Caco-2 (cell line): Measurements from ENCODE around the gene AKNA. TPM values are rescaled to one million over a fixed set of nuclear protein-coding genes. Genes with fewer than 3 reads are reported as not detected.

Source experiments
- BruUV-seq: library from RNA; stranded (reverse); fragments of 400-500 nt; replicated peaks from 2 replicates; lab custom pipeline; 2021; lab: Mats Ljungman, UMichigan
- CTCF ChIA-PET: fragments of 300-600 bp; sonication (Branson Sonifier 250); formaldehyde crosslinking; loops from one replicate; lab custom pipeline; 2022; ENCODE audit warnings: antibody characterized with exemption; lab: Charles Lee
- POLR2A ChIA-PET: fragments of 300-600 bp; sonication (Branson Sonifier 250); formaldehyde crosslinking; loops from one replicate; lab custom pipeline; 2022; ENCODE audit warnings: antibody characterized with exemption; lab: Charles Lee
- DNase-seq, 2 experiments: peaks; one replicate each; pipeline versions ENCODE4 v3.0.0 to v3.0.0-alpha.2; 2020 to 2022
- H3K27me3 ChIP-seq: replicated peaks from 2 replicates; pipeline ENCODE4 v1.6.0; 2011; ENCODE audit warnings: low read length; ENCODE audit not compliant: control insufficient read depth, insufficient read depth
- H3K36me3 ChIP-seq: 2 replicates; pipeline ENCODE4 v1.5.1; 2011; ENCODE audit warnings: low read length; ENCODE audit not compliant: control insufficient read depth, insufficient read depth
- H3K4me1 ChIP-seq: fragments of 250-450 bp; sonication (Bioruptor Pico); 2 replicates; pipeline ENCODE4 v1.5.1; 2020; ENCODE audit warnings: mild to moderate bottlenecking
- H3K4me3 ChIP-seq: 2 replicates; pipeline ENCODE4 v1.5.1; 2011; ENCODE audit warnings: low read depth, mild to moderate bottlenecking, control low read depth, low read length
- H3K9me3 ChIP-seq: fragments of 250-450 bp; sonication (Bioruptor Pico); 2 replicates; pipeline ENCODE4 v1.5.1; 2020; ENCODE audit warnings: mild to moderate bottlenecking, moderate library complexity
- H3K27ac Mint-ChIP-seq: one replicate; pipeline ENCODE4 v1.8.0; 2022; ENCODE audit warnings: mixed read lengths; ENCODE audit not compliant: unreplicated experiment
- H3K27me3 Mint-ChIP-seq: one replicate; pipeline ENCODE4 v1.8.0; 2022; ENCODE audit warnings: mixed read lengths; ENCODE audit not compliant: insufficient read depth, unreplicated experiment
- H3K36me3 Mint-ChIP-seq: one replicate; pipeline ENCODE4 v1.8.0; 2022; ENCODE audit warnings: mild to moderate bottlenecking, mixed read lengths; ENCODE audit not compliant: insufficient read depth, unreplicated experiment
- H3K4me1 Mint-ChIP-seq: one replicate; pipeline ENCODE4 v1.8.0; 2022; ENCODE audit warnings: low read depth, mixed read lengths; ENCODE audit not compliant: unreplicated experiment
- H3K4me3 Mint-ChIP-seq: one replicate; pipeline ENCODE4 v1.8.0; 2022; ENCODE audit warnings: mild to moderate bottlenecking, moderate library complexity, mixed read lengths; ENCODE audit not compliant: unreplicated experiment
- H3K9me3 Mint-ChIP-seq: one replicate; pipeline ENCODE4 v1.8.0; 2022; ENCODE audit warnings: mixed read lengths; ENCODE audit not compliant: unreplicated experiment
- intact Hi-C: fragments of 100-400 bp; cut with micrococcal nuclease; formaldehyde crosslinking; loops from one replicate; pipeline ENCODE4 v1.10.0; 2022; ENCODE audit not compliant: unreplicated experiment
- total RNA-seq: library from RNA; stranded (reverse); gene quantifications from 2 replicates; pipeline ENCODE4 v1.2.3, GENCODE V29; 2022
- TF ChIP-seq, protein P1 (sequence below), 2 experiments: fragments of 200-600 bp in 1 of 2; IDR thresholded peaks; 1 replicate in 1 of 2; 2 replicates in 1 of 2; pipeline versions ENCODE4 v1.5.1 to v1.8.0; 2011 to 2022; ENCODE audit warnings: antibody characterized with exemption in 1 of 2, control low read depth in 1 of 2, inconsistent platforms in 1 of 2, low read depth in 1 of 2, low read length in 1 of 2, mild to moderate bottlenecking in 1 of 2, moderate library complexity in 1 of 2; ENCODE audit not compliant: insufficient read depth in 1 of 2, severe bottlenecking in 1 of 2, unreplicated experiment in 1 of 2

The AKNA gene
- total RNA-seq, 1 experiment from 2014 or later: 57.8 TPM

DNA sequence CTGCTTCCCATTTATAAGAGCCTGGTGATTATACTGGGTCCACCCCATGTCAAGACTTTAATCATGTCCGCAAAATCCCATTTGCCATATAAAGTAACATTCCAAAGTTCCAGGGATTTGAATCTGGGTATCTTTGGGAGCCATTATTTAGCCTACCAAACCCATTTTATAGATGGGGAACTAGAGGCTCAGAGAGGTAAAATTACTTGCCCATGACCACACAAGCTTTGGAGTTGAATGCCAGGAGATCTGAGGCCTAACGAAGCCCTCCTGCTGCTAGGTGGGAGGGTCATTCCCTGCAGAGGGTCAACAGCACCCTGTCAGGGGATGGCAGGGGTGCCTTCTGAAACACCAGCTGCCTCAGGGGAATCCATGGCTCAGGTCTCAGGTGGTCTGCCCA, 13.0 kb upstream of the AKNA start:
- POLR2A ChIA-PET: no interaction called here
- peaks cover 25% of the 10 kb centered on the region for H3K36me3 Mint-ChIP-seq
- H3K9me3 Mint-ChIP-seq: no peaks in the 10 kb centered on the region
- TF ChIP-seq, protein P1, sequence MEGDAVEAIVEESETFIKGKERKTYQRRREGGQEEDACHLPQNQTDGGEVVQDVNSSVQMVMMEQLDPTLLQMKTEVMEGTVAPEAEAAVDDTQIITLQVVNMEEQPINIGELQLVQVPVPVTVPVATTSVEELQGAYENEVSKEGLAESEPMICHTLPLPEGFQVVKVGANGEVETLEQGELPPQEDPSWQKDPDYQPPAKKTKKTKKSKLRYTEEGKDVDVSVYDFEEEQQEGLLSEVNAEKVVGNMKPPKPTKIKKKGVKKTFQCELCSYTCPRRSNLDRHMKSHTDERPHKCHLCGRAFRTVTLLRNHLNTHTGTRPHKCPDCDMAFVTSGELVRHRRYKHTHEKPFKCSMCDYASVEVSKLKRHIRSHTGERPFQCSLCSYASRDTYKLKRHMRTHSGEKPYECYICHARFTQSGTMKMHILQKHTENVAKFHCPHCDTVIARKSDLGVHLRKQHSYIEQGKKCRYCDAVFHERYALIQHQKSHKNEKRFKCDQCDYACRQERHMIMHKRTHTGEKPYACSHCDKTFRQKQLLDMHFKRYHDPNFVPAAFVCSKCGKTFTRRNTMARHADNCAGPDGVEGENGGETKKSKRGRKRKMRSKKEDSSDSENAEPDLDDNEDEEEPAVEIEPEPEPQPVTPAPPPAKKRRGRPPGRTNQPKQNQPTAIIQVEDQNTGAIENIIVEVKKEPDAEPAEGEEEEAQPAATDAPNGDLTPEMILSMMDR (IDR thresholded peaks at IDR 0.05; ENCODE audit: insufficient read depth in 1 of 2, low read depth in 1 of 2, low read length in 1 of 2, severe bottlenecking in 1 of 2, unreplicated experiment in 1 of 2): no peak
- CTCF ChIA-PET: no interaction called here
- Histone ChIP-seq H3K36me3 (no peaks in the 10 kb centered on the region), H3K27me3 (no peaks in the 10 kb centered on the region), H3K9me3 (no peaks in the 10 kb centered on the region), H3K4me1 (peaks cover 15% of the 10 kb centered on the region), H3K4me3 (no peak overlapping the region)
- no peak for DNase-seq
- H3K4me3 Mint-ChIP-seq: no peak overlapping the region
- BruUV-seq: no TSS peak
- H3K27ac Mint-ChIP-seq: no peak overlapping the region
- H3K4me1 Mint-ChIP-seq: peaks cover 12% of the 10 kb centered on the region
- no peaks in the 10 kb centered on the region for H3K27me3 Mint-ChIP-seq
- intact Hi-C loops: no loop called here

DNA sequence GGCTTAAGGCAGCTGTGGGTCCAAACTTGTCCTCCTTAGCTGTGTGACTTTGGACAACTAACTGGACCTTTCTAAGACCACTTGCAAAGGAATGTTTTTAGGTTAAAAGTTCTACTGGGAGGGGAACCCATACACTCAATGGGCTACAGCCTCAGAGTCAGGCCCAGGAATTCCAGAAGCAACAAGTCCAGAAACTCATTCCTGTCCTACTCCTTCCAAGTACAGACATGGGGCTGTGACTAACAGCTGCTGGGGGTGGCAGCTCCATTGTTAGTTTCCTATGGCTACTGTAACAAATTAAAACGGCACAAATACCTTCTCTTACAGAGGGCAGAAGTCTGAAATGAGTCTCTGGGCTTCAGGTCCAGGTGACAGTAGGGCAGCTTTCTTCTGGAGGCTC, 12.4 kb upstream of the AKNA start:
- TF ChIP-seq, protein P1 (IDR thresholded peaks at IDR 0.05; ENCODE audit: insufficient read depth in 1 of 2, low read depth in 1 of 2, low read length in 1 of 2, severe bottlenecking in 1 of 2, unreplicated experiment in 1 of 2): no peak
- ChIA-PET POLR2A (no interaction called here), CTCF (interaction anchor here (0.6 kb wide), 1 partner anchor 109 kb away, joined by 3 read pairs; no protein-coding TSS in a partner anchor)
- no peak overlapping the region for H3K4me3 Mint-ChIP-seq
- Histone ChIP-seq H3K27me3 (no peaks in the 10 kb centered on the region), H3K4me3 (no peak overlapping the region), H3K4me1 (peaks cover 15% of the 10 kb centered on the region), H3K9me3 (no peaks in the 10 kb centered on the region), H3K36me3 (no peaks in the 10 kb centered on the region)
- BruUV-seq: no TSS peak
- H3K9me3 Mint-ChIP-seq: no peaks in the 10 kb centered on the region
- no peak overlapping the region for H3K27ac Mint-ChIP-seq
- no peaks in the 10 kb centered on the region for H3K27me3 Mint-ChIP-seq
- H3K36me3 Mint-ChIP-seq: peaks cover 25% of the 10 kb centered on the region
- DNase-seq: no peak
- intact Hi-C loops: no loop called here
- H3K4me1 Mint-ChIP-seq: peaks cover 12% of the 10 kb centered on the region

DNA sequence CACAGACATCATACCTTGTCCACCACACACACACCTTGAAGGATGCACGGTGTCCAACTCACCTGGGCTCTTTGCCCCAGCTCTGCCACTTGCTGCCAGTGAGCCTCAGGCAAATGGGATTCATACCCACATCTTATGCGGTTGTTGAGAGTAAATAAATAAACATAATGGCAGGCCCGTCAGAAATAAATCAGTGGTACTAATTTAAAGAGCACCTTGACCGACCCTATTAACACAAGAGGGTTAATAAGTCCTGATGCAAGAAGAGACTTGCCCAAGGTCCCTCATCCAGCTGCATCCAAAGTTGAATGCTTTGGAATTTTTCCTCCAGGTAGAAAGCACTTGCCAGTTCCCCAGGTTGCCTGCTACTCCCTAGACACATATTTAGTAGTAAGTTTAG, 11.6 kb upstream of the AKNA start:
- Mint-ChIP-seq H3K27me3 (no peaks in the 10 kb centered on the region), H3K4me3 (no peak overlapping the region), H3K27ac (no peak overlapping the region), H3K9me3 (no peaks in the 10 kb centered on the region), H3K36me3 (peaks cover 25% of the 10 kb centered on the region), H3K4me1 (peaks cover 12% of the 10 kb centered on the region)
- no peak overlapping the region for H3K4me3 ChIP-seq
- ChIA-PET CTCF (interaction anchor here (0.6 kb wide), 1 partner anchor 38 kb away, joined by 3 read pairs; no protein-coding TSS in a partner anchor), POLR2A (interaction anchor here (0.5 kb wide), 1 partner anchor 944 kb away, joined by 3 read pairs; no protein-coding TSS in a partner anchor)
- intact Hi-C loops: loop anchor here (5.0 kb wide), 1 partner anchor 188 kb away; the partner anchor contains the start of gene ATP6V1G1
- H3K4me1 ChIP-seq: peaks cover 15% of the 10 kb centered on the region
- no TSS peak for BruUV-seq
- no peaks in the 10 kb centered on the region for H3K27me3 ChIP-seq
- H3K9me3 ChIP-seq: no peaks in the 10 kb centered on the region
- TF ChIP-seq, protein P1 (IDR thresholded peaks at IDR 0.05; ENCODE audit: insufficient read depth in 1 of 2, low read depth in 1 of 2, low read length in 1 of 2, severe bottlenecking in 1 of 2, unreplicated experiment in 1 of 2): no peak
- H3K36me3 ChIP-seq: no peaks in the 10 kb centered on the region
- no peak for DNase-seq
